Loucy (cell line): Measurements from ENCODE around the gene KLK13.

Source experiments
- H2AFZ ChIP-seq: fragments of 200-600 bp; sonication (generic); 2 replicates; pipeline ENCODE4 v1.6.0; 2016; ENCODE audit warnings: antibody characterized with exemption, mild to moderate bottlenecking, low read length, moderate library complexity
- H3F3A ChIP-seq: fragments of 200-600 bp; 2 replicates; pipeline ENCODE4 v1.6.0; 2016; ENCODE audit warnings: antibody characterized with exemption, low read depth, mild to moderate bottlenecking
- H3K27me3 ChIP-seq: fragments of 200-600 bp; sonication (generic); 2 replicates; pipeline ENCODE4 v1.6.1; 2014; ENCODE audit warnings: low read length, mild to moderate bottlenecking; ENCODE audit not compliant: insufficient read depth, poor library complexity, severe bottlenecking
- H3K36me3 ChIP-seq: fragments of 200-600 bp; sonication (generic); 2 replicates; pipeline ENCODE4 v1.6.1; 2016; ENCODE audit warnings: low read length; ENCODE audit not compliant: insufficient read depth
- H3K4me1 ChIP-seq: fragments of 200-600 bp; sonication (generic); 2 replicates; pipeline ENCODE4 v1.5.1; 2014; ENCODE audit warnings: low read length, mild to moderate bottlenecking; ENCODE audit not compliant: insufficient read depth, poor library complexity, severe bottlenecking
- H3K4me2 ChIP-seq: fragments of 200-600 bp; sonication (generic); 2 replicates; pipeline ENCODE4 v1.6.0; 2014; ENCODE audit warnings: antibody characterized with exemption, low read length, low read depth, mild to moderate bottlenecking; ENCODE audit not compliant: poor library complexity, severe bottlenecking
- H3K4me3 ChIP-seq: fragments of 200-600 bp; sonication (generic); 2 replicates; pipeline ENCODE4 v1.5.1; 2014; ENCODE audit warnings: low read length, mild to moderate bottlenecking, mixed read lengths; ENCODE audit not compliant: poor library complexity, severe bottlenecking
- H3K79me2 ChIP-seq: fragments of 200-600 bp; sonication (generic); 2 replicates; pipeline ENCODE4 v1.6.1; 2014; ENCODE audit warnings: low read length; ENCODE audit not compliant: insufficient read depth
- H3K9ac ChIP-seq: fragments of 200-600 bp; sonication (generic); 2 replicates; pipeline ENCODE4 v1.6.0; 2014; ENCODE audit warnings: mild to moderate bottlenecking, low read depth, low read length, moderate library complexity; ENCODE audit not compliant: poor library complexity, severe bottlenecking
- H3K9me2 ChIP-seq: fragments of 200-600 bp; sonication (generic); replicated peaks from 2 replicates; pipeline ENCODE4 v1.6.1; 2016; ENCODE audit warnings: low read depth, low read length, mixed read lengths
- H3K9me3 ChIP-seq: fragments of 200-600 bp; sonication (generic); 2 replicates; pipeline ENCODE4 v1.6.1; 2014; ENCODE audit warnings: mild to moderate bottlenecking, antibody characterized with exemption, low read length, low read depth; ENCODE audit not compliant: insufficient read depth
- H4K20me1 ChIP-seq: fragments of 200-600 bp; sonication (generic); 2 replicates; pipeline ENCODE4 v1.6.0; 2014; ENCODE audit warnings: antibody characterized with exemption, low read length, mild to moderate bottlenecking; ENCODE audit not compliant: insufficient read depth, poor library complexity, severe bottlenecking
- CTCF ChIP-seq: fragments of 200-600 bp; sonication (generic); conservative IDR thresholded peaks from 2 replicates; pipeline ENCODE4 v1.5.1; 2014; ENCODE audit warnings: mild to moderate bottlenecking, antibody characterized with exemption, low read length
- EZH2phosphoT487 ChIP-seq: fragments of 200-600 bp; IDR thresholded peaks from 2 replicates; pipeline ENCODE4 v1.6.1; 2018; ENCODE audit warnings: antibody characterized with exemption, mild to moderate bottlenecking, moderate library complexity, borderline replicate concordance

KLK13 gene

GRCh38 chr19:51020988-51021651, 43.8 kb downstream of the KLK13 start:
- no peaks in the 10 kb centered on the region for H3K9me3 ChIP-seq
- H3K4me2 ChIP-seq, result no peak overlapping the region
- no peaks in the 10 kb centered on the region for H3K36me3 ChIP-seq
- H3K9ac ChIP-seq, result no peak overlapping the region
- peak overlapping the region; percentile 84 for H2AFZ ChIP-seq
- H3F3A ChIP-seq, result no peaks in the 10 kb centered on the region
- no peak for TF ChIP-seq EZH2phosphoT487
- TF ChIP-seq CTCF, result peak; percentile 78
- no peaks in the 10 kb centered on the region for H3K79me2 ChIP-seq
- no peaks in the 10 kb centered on the region for H3K27me3 ChIP-seq
- no peaks in the 10 kb centered on the region for H3K9me2 ChIP-seq
- H3K4me1 ChIP-seq, result no peaks in the 10 kb centered on the region
- no peaks in the 10 kb centered on the region for H4K20me1 ChIP-seq
- no peak overlapping the region for H3K4me3 ChIP-seq

- no peaks in the 10 kb centered on the region for H3K27me3 ChIP-seq
- no peak within 1 kb of the TSS for H3K4me3 ChIP-seq
- no peak within 1 kb of the TSS for H3K9ac ChIP-seq
- no peaks in the 10 kb centered on the region for H3K9me3 ChIP-seq
- no peaks in the 10 kb centered on the region for H3F3A ChIP-seq
- no peak within 1 kb of the TSS for H3K4me2 ChIP-seq
- no peaks in the 10 kb centered on the region for H3K36me3 ChIP-seq
- no peaks in the 10 kb centered on the region for H3K79me2 ChIP-seq
- TF ChIP-seq CTCF (no peak), EZH2phosphoT487 (no peak)
- no peaks in the 10 kb centered on the region for H3K9me2 ChIP-seq
- no peak within 1 kb of the TSS for H2AFZ ChIP-seq
- H4K20me1 ChIP-seq, result no peaks in the 10 kb centered on the region
- no peaks in the 10 kb centered on the region for H3K4me1 ChIP-seq
Observed at GRCh38 chr19:51019544-51019925, 45.4 kb downstream of the KLK13 start, which contains the start of gene KLK10. KLK10 (minus strand) TSS chr19:51019709; CDS start chr19:51019130, 579 bp downstream.

GRCh38 chr19:51018745-51019543, 45.9 kb downstream of the KLK13 start:
- Histone ChIP-seq H3K36me3 (no peaks in the 10 kb centered on the region), H3F3A (no peaks in the 10 kb centered on the region), H2AFZ (no peak overlapping the region), H3K79me2 (no peaks in the 10 kb centered on the region), H3K9ac (no peak overlapping the region), H3K4me1 (no peaks in the 10 kb centered on the region), H3K4me3 (no peak overlapping the region), H3K9me3 (no peaks in the 10 kb centered on the region), H3K4me2 (no peak overlapping the region), H4K20me1 (no peaks in the 10 kb centered on the region), H3K27me3 (no peaks in the 10 kb centered on the region), H3K9me2 (no peaks in the 10 kb centered on the region)
- TF ChIP-seq EZH2phosphoT487 (no peak), CTCF (no peak)
